HG02623 (cell line): ENCODE results near the gene MRFAP1L1.
"Not testable (repeated sequence)": the region's sequence is repeated elsewhere in the genome, so short reads cannot be mapped to it uniquely, and the experiment has no call there.

ENCODE experiments used
- ATAC-seq: cut with Tn5 transposase; IDR thresholded peaks from one replicate; pipeline ENCODE4 v1.9.1; 2021; ENCODE audit warnings: moderate library complexity; ENCODE audit not compliant: unreplicated experiment

The MRFAP1L1 gene

DNA sequence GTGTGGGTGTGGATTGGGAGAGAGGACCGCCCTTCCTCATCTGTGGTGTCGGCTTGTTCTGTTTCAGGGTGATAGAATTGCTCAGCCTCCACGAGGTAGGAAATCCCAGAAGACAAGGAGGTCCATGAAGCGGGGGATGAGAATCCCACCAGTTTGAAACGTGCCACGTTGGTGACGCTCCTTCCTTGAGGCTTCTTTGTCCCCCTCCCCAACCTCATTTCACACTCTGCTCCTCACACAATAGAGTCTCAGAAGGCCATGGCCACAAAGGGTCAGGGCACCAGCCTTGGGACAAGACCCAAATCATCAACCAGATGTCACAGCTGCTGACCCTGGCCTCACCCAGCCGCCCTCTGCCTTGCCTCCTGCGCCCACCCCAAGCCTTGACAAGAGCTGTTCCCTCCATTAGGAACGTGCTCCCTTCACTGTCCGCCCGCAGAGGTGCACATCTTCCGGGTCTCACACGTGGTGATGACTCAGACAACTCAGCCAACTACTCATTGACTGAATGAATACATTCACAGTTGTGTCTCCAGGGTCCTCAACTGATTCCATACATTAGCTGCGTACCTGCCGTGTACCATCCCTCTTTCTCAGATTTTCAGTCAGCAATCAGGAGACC is 24.6 kb upstream of the MRFAP1L1 start:
- ATAC-seq, result no peak

DNA sequence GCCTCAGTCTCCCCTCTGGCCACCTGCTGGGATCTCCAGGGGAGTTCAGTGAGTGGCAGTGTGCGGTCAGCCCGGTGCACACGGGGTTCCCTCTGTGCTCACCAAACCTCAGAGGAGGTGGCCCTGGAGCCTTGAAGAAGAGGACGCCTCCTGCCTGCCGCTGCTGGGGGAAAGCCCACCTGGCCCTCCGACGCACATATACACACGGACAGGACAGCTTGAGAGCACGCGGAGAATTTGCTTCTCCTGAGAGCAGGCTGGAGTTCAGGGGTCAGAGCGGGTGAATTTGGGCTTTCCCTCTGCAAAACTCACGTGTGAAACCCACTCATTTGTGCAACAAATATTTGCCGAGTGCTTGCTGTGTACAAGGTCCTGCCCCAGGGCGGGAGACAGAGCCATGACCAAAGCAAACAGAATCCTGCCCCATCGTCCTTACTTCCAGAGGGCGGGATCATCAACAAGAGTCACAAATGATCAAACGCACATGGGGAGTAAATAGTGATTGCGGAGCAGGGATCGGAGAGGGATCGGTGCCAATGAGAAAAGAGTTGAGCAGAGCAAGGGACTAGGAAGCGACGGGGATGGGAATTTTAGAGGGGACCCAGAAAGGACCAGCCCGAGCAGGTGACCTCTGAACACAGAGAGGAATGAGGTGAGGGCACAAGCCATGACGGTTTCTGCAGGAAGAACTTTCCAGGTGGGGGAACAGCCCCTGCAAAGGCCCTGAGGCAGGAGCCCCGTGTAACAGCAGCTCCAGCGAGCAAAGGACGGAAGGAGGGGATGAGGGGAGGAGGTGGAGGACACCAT is 23.9 kb upstream of the MRFAP1L1 start:
- no peak for ATAC-seq

DNA sequence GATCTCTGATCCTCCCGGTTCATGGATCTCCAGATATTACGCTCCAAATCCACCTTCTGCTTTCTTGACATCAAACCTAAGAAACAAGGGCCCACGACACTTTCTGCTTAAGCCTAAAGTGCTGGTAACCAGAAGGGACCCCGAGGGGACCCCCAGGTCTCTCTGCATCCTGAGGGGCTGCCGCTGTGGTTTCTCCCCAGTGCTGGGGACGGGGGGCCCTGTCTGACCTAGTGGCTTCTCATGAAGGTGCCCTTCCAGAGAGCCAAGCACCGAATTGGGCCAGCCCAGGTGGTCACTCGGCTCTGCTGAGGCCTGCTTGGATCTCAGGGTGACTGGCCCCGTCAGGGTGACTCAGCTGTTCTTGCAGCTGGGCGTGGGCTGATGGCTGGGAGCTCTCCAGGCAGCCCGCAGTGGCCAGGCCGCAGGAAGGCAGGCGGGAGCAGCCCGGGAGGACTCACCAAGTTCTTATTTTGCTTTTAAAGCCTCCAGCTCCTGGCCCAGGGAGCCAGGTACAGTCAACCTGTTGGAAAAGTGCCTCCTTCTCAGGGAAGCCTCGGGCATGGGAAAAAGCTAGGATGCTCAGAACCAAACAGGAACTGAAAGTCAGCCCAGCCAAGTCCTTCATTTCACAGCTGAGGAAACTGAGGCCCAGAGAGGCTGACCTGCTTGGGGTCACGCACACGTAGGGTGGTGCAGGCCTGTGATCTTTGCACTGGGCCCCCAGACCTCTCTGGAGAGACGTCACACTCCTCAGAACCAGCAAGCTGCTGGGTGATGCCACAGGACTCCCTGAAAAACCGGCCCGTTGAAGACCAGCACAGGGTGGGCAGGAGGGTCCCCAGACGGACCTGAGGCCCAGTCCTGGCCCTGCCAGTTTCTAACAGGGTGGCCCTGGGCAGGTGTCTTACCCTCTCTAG is 23.0 kb upstream of the MRFAP1L1 start:
- ATAC-seq, result no peak

DNA sequence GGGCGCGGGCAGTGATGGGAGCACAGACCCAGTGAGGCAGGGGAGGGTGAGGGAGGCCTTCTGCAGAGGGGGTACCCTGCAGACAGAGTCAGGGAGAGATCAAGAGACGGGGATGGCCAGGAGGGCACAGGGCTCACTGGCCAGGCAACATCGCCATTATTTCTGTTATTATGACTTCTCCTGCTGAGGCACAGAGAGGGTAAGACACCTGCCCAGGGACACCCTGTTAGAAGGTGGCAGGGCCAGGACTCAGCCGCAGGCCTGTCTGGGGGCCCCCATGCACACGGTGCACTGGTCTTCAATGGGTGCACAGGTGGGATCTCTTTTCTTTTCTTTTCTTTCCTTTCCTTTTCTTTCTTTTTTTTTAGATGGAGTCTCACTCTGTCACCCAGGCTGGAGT is 22.1 kb upstream of the MRFAP1L1 start:
- ATAC-seq, result no peak

DNA sequence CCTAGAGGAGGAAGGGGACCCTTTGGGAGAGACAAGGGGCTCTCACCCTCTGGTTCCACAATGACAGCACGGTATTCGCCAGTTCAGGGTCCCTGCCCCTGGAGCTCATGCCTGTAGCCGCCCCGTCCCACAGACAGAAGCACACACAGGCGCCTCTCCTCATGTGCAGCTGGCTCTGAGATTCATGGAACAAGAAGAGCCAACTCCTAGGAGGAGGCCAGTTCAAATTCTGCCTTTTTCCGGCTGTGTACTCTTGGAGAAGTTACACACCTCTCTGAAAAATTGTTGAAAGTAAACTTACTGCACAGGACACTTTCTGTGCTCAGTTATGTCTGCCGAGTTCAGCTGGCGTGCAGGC is 21.6 kb upstream of the MRFAP1L1 start:
- ATAC-seq, result no peak

DNA sequence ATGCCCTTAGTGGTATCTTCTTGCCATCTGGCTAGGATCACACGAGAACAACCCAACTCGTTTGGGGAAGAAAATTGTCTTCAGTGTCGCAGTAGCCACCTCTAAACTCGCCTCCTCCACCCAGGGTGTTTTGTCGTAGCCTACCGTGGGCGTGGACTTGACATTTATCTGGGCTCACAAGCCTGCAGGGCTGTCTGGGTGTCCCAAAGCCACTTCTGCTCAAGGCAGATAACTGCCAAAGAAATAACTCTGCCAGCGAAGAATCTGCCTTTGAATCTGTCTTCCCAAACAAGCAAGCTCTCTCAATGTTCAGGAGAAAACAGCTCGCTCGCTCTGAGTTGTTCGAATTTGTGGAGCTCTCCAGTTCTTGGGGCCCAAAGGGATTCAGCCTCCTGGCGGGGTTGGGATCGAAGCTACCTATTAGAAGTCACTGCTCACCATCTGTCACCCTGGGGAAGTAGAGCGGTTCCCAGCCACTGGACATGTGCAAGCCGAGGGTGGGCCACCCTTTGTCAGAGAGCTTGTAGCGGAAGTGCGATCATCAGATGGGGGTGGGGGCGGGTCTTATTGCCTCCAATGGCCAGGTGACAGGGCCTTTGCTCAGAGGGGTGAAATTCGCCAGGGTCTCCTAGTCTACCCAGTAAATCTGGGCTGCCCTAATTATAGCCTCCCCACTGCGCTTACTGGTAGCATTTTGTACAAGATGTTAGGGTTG is 21.1 kb upstream of the MRFAP1L1 start:
- ATAC-seq, result no peak

DNA sequence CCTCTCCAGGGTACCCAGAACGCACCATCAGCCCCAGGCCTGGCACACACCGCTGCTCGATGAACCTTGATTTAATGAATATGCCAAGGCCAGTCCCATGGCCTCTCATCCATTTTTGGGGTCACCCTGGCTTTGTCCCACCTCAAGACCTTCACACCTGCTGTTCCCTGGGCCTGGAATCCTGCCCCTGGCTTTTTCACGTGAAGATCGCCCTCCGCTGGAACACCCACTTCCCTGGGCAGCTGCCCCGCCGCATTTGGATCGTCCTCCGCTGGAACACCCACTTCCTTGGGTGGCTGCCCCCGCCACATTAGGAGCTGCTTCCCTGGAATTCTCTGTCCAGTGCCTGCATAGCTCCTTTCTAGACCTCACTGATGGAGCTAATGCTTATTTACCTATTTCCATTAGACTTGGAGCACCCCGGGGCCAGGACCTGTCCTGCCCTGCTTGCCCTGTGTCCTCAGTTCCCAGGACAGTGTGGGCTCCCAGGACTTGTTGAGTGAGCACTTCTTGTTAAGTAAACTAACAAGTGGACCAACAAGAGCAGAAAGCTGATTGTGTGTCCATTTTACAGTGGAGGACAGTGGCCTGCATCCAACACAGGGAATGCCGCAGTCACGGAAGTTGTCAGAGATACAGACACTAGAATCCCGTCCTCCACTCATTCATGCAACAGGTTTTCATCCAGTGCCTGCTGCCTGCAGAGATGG is 18.8 kb upstream of the MRFAP1L1 start:
- no peak for ATAC-seq

DNA sequence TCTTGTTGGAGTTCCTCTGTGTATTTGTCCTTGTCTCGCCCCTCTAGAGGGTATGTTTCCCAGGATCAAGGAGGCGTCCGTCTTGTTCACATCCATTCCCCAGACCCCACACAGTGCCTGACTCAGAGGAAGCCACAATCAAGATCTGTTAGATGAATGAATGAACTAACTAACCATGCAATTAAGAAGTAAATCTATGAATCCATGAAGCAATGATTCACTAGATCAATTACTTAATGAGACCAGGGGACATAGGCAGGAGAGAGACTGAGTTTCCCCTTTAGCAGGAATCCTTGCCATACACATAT is 18.2 kb upstream of the MRFAP1L1 start:
- no peak for ATAC-seq

DNA sequence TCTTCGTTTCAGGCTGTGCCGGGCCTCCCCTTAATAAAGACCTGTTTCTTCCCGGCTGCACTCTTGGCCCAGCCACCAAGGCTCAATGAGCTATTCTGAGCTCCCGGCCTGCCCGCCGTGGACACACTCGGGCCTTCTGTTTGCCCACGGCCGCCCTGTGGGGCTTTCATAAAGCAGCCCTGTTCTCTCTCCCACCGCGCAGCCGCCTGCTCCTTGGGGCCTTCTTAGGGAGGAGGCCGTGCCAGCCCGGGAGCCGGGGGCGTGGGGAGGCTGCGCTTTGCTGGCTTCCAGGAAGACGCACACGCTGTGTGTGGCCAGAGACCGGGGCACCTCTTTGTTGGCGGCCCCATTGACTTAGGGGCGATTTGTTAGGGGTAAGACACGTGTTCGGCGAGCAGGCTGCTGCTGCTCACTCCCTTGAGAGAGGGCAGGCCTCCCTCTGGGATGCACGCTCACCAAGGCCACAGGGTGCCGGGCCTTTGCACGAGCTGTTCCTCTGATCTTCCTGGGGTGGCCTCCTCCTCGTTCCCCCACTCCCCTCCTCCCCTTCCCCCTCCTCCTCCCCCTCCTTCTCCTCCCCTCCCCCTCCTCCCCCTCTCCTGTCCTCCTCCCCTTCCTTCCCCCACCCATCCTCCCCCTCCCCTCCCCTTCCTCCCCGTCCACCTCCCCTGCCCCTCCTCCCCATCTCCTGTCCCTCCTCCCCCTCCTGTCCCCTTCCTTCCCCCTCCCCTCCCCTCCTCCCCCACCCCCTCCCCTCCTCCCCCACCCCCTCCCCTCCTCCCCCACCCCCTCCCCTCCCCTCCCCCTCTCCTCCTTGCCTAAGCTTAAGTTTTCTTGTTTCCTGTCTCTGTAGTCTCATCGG is 17.6 kb upstream of the MRFAP1L1 start:
- no peak for ATAC-seq

DNA sequence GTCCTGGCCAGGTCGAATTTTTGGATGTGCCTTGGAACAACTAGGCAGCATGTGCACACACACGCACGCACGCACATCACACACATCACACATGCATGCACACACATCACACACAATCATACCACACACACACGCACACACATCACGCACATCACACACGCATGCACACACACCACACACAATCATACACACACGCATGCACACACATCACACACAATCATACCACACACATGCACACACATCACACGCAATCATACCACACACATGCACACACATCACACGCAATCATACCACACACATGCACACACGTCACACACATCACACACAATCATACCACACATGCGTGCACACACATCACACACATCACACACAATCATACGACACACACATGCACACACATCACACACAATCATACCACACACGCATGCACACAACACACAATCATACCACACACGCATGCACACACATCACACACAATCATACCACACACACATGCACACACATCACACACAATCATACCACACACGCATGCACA is 15.8 kb upstream of the MRFAP1L1 start:
- ATAC-seq, result not testable (repeated sequence)

DNA sequence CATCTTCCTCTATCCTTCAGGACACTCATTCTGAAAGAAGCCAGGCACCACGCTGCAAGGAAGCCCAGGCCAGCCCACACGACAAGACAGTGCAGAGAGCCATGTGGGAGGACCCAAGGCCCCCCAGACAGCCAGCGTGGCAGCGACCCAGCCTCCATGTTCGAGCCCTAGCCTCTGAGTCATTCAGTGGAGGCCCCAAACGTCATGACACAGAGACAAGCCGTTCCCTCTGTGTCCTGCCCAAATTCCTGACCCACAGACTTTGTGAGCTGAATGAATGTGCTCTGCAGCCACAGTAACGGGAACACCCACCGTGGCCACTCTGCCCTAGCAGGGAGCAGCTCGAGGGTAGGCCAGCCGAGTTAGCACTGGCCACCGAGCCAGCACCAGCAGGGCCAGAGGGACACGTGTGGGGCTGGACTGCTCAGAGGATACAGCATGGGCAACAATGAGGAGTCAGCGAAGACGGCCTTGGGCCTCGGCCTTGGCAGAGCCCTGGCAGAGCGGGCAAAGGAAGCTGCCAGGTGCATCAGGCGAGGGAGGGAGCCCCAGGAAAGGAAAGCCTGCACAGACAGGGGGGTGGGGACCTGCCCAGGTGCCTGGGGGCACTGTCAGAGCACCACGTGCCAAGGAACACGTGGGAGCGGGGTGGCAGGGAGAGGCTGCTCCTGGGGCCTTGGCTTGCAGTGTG is 14.9 kb upstream of the MRFAP1L1 start:
- ATAC-seq, result no peak

DNA sequence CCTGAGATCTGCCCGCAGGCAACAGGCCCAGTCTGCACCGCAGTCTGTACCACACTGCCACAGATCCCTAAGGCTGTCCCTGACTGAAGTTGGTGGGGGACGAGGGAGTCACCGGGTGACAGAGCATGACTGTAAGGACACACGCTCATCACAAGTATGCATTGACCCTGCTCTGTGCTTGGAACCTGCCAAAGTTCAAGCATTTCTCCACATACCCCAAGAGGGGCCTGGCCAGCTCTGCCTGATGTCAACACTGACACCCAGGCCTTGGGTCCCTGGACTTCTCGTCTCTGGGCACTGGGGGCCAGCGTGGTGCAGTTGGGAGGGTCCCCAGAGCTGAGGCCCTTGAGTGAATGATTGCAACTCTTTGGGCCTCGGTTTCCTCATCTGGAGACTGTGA is 14.2 kb upstream of the MRFAP1L1 start:
- ATAC-seq, result no peak

DNA sequence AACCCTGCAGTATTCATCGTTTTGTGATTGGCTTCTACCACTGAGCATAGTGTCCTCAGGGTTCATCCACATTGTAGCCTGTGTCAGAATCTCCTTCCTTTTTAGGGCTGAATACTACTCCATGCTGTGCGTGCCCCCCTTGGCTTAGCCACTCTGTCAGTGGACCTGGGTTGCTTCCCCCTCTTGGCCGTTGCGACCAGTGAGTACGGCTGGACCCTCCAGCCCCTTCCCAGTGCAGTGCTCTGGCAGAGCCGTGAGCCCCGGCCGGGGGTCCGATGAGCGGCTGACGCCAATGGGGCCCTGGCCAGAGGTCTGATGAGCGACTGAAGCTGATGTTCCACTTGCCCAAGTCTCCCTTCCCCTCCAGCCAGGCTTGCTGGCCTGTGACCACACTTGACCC is 13.2 kb upstream of the MRFAP1L1 start:
- no peak for ATAC-seq

DNA sequence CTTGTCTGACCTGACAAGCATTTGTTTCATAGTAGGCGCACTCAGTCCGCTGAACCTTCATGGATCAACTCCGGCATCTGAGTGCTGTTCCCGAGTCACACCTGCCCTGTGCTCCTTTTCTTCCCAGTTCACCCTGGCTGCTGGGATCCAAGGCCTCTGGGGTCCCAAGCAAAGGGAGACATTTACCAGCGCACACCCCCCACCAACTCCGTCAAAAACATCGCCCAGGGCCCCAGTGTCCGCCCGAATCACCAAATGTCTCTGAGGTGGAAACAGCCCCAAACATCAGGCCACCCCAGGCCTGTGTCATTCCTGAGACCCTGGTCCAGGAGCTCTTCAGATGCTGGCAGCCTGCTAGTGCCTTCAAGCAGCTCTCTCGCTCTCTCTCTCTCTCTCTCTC is 11.5 kb upstream of the MRFAP1L1 start:
- ATAC-seq, result no peak

DNA sequence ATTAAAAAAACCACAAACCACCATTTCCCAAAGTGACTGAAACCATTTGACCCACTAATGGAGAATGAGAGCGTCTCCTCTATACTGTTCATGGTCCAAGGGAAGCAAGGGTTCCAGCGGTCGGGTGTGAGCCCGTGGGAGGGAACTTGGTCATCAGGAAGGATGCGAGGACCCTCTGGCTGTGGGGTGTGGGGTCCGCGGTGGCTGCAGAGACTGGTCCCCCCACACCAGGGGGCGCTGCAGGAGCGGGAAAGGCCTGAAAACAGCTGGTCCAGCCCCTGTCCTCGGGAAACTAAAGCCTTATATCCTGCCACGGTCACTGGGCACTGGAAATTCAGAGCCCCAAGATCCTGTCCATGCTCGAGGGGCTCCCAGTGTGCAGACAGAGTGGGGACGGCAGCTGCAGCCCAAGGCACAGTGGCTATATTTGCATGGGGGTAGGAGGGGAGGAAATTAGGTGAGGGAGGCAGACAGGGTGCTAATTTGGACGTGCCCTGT is 10.6 kb upstream of the MRFAP1L1 start:
- ATAC-seq, result no peak

DNA sequence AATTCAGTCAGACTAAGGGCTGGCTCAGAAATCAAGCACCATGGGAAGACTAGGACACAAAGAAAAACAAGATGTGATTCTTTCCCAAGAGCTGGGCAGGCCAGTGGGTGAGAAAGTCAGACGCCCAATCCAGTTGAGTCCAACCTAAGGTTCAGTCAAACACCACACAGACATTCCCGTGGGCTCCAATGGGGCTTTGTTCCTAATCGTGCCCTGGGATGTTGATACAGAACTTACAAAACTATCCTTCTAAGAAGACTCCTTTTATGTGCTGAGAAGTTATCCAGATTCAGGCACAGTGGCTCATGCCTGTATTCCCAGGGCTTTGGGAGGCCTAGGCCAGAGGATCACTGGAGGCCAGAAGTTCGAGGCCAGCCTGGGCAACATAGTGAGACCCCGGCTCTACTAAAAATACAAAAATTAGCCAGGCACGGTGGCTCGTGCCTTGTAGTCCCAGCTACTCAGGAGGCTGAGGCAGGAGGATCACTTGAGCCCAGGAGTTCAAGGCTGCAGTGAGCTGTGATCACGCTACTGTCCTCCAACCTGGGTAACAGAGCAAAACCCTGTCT is 10.0 kb upstream of the MRFAP1L1 start:
- no peak for ATAC-seq

DNA sequence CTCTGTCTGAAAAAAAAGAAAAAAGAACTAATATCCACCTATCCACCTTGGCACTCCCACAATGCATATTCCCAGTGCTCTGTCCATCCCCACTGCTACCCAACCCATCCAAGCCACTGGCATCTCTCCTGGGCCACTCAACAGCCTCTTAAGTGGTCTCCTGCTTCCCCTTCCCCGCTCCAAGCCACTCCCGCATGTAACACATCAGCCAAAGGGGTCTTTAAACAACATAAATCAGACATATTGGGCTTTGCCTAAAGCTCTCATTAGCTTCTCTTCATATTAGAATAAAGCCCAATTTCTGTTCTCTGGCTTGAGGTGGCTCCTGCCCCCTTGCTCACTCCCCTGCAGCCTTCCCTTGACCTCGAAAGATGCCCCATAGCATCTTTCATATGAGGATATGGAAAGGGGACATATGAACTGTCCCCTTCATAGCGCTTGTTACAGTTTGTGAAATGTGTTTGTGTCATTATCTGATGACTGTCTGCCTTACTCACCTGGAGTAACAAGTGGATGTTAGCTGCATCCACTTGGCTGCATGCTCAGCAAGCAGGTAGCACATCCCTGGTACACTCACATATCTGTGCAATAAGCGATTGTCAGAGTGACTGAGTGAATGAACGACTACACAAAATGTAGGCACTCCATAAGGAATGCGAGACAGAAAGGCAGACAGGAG is 9.4 kb upstream of the MRFAP1L1 start:
- ATAC-seq, result no peak
